Endodermal cell (in vitro differentiated cells): ENCODE data around the gene CSNK1G3. TPM values are rescaled to one million over a fixed set of nuclear protein-coding genes. Genes with fewer than 3 reads are reported as not detected.

Experiments
- DNase-seq: peaks from one replicate; pipeline ENCODE4 v3.0.0-alpha.2; 2017
- H3K27ac ChIP-seq: 2 replicates; pipeline ENCODE4 v1.5.1; 2013; ENCODE audit warnings: mild to moderate bottlenecking, low read depth, low read length, moderate library complexity
- H3K27me3 ChIP-seq: 2 replicates; pipeline ENCODE4 v1.6.1; 2013; ENCODE audit warnings: mild to moderate bottlenecking, low read length, moderate library complexity; ENCODE audit not compliant: insufficient read depth, control insufficient read depth, poor library complexity, severe bottlenecking
- H3K36me3 ChIP-seq: 2 replicates; pipeline ENCODE4 v1.7.0; 2013; ENCODE audit warnings: mild to moderate bottlenecking, low read length, moderate library complexity; ENCODE audit not compliant: control insufficient read depth, insufficient read depth
- H3K4me1 ChIP-seq: one replicate; pipeline ENCODE4 v1.7.0; 2013; ENCODE audit warnings: low read length; ENCODE audit not compliant: control insufficient read depth, insufficient read depth
- H3K4me3 ChIP-seq: 2 replicates; pipeline ENCODE4 v1.5.1; 2013; ENCODE audit warnings: mild to moderate bottlenecking, low read length, moderate library complexity
- H3K9ac ChIP-seq: 2 replicates; pipeline ENCODE4 v1.6.1; 2013; ENCODE audit warnings: mild to moderate bottlenecking, low read length, moderate library complexity; ENCODE audit not compliant: poor library complexity, severe bottlenecking; ENCODE audit errors: extremely low read depth
- H3K9me3 ChIP-seq: 2 replicates; pipeline ENCODE4 v1.6.1; 2013; ENCODE audit warnings: mild to moderate bottlenecking, low read length, moderate library complexity; ENCODE audit not compliant: control insufficient read depth
- H3K27ac Mint-ChIP-seq: 2 replicates; pipeline ENCODE4 v1.8.0; 2020; ENCODE audit warnings: mixed read lengths
- H3K27me3 Mint-ChIP-seq: 2 replicates; pipeline ENCODE4 v1.8.0; 2021; ENCODE audit warnings: mild to moderate bottlenecking, mixed read lengths; ENCODE audit not compliant: insufficient read depth
- H3K36me3 Mint-ChIP-seq: 2 replicates; pipeline ENCODE4 v1.8.0; 2020; ENCODE audit warnings: low read depth, mixed read lengths
- H3K4me1 Mint-ChIP-seq: 2 replicates; pipeline ENCODE4 v1.8.0; 2020; ENCODE audit warnings: mixed read lengths
- H3K4me3 Mint-ChIP-seq: 2 replicates; pipeline ENCODE4 v1.8.0; 2020; ENCODE audit warnings: mild to moderate bottlenecking, moderate library complexity, mixed read lengths
- H3K9me3 Mint-ChIP-seq: 2 replicates; pipeline ENCODE4 v1.8.0; 2020; ENCODE audit warnings: mild to moderate bottlenecking, mixed read lengths
- CTCF ChIP-seq: fragments of 200-600 bp; sonication (generic); conservative IDR thresholded peaks from 2 replicates; pipeline ENCODE4 v1.5.0; 2021; ENCODE audit warnings: antibody characterized with exemption, mild to moderate bottlenecking
- WGBS, 2 experiments: methylation state at CpG; one replicate each; pipeline versions ENCODE4 v1.1.5 to v1.1.7; 2013; ENCODE audit warnings: missing lambda C conversion rate in 2 of 2, mixed read lengths in 1 of 2; ENCODE audit not compliant: insufficient coverage in 1 of 2, insufficient read length in 1 of 2; 5-methylcytosine and 5-hydroxymethylcytosine counted together
- total RNA-seq, 2 donors: library from RNA; stranded (reverse); fragmentation: NEBNext Ultra II Directional in 1 of 2; extraction: Animal tissue kit (Norgen Biotek cat#: 25700) in 1 of 2; gene quantifications; 2 replicates in 1 of 2; 3 replicates in 1 of 2; pipeline ENCODE4 v1.2.1, GENCODE V29; 2021

Gene CSNK1G3
- total RNA-seq, 2 donors from 2014 or later, result 47.5 to 48.4 TPM

GRCh38 chr5:123578390-123578789 is 66.4 kb downstream of the CSNK1G3 start:
- no peaks in the 10 kb centered on the region for H3K27me3 ChIP-seq
- no peak overlapping the region for H3K9ac ChIP-seq
- no peak for TF ChIP-seq CTCF
- no peak overlapping the region for H3K27ac ChIP-seq
- H3K27me3 Mint-ChIP-seq, result no peaks in the 10 kb centered on the region
- H3K36me3 Mint-ChIP-seq, result peaks cover 39% of the 10 kb centered on the region
- no peak overlapping the region for H3K4me3 ChIP-seq
- no peak for DNase-seq
- H3K9me3 ChIP-seq, result no peaks in the 10 kb centered on the region
- no peaks in the 10 kb centered on the region for H3K9me3 Mint-ChIP-seq
- peaks cover 32% of the 10 kb centered on the region for H3K36me3 ChIP-seq
- H3K4me1 ChIP-seq, result no peaks in the 10 kb centered on the region
- peaks cover 7% of the 10 kb centered on the region for H3K4me1 Mint-ChIP-seq
- no peak overlapping the region for H3K4me3 Mint-ChIP-seq
- H3K27ac Mint-ChIP-seq, result no peak overlapping the region

DNA sequence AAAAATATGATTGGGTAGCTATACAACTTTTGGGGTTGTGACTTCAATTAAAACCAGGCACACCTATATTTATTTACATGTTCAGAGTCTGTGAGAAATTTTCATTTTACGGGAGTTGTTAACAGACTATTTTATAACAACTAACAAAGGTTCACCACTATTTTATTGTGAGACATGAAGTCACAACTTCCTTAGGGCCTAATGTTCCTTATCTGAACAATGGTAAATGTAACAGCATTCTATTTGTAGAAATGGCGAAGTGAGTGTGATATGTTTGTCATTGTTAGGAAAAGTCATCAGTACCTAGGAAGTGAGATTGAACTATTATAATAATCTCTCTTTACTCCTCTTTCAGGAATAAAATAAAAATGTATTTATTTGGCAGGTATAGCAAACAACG is 67.4 kb downstream of the CSNK1G3 start:
- no peak for TF ChIP-seq CTCF
- Mint-ChIP-seq H3K27me3 (no peaks in the 10 kb centered on the region), H3K4me3 (no peak overlapping the region), H3K9me3 (no peaks in the 10 kb centered on the region), H3K27ac (no peak overlapping the region), H3K36me3 (peaks cover 42% of the 10 kb centered on the region), H3K4me1 (peaks cover 7% of the 10 kb centered on the region)
- H3K9me3 ChIP-seq, result peaks cover 8% of the 10 kb centered on the region
- no peaks in the 10 kb centered on the region for H3K4me1 ChIP-seq
- no peaks in the 10 kb centered on the region for H3K27me3 ChIP-seq
- H3K4me3 ChIP-seq, result no peak overlapping the region
- H3K27ac ChIP-seq, result no peak overlapping the region
- no peak for DNase-seq
- peaks cover 39% of the 10 kb centered on the region for H3K36me3 ChIP-seq
- WGBS, 2 experiments, result 100% methylated on average over 1 of the region's 3 CpGs; no CpG with 5 or more reads in 1 of the 2 experiments
- H3K9ac ChIP-seq, result no peak overlapping the region

GRCh38 chr5:123582550-123583285 is 70.7 kb downstream of the CSNK1G3 start:
- H3K9me3 Mint-ChIP-seq, result peaks cover 6% of the 10 kb centered on the region
- peaks cover 47% of the 10 kb centered on the region for H3K36me3 Mint-ChIP-seq
- peaks cover 9% of the 10 kb centered on the region for H3K4me1 Mint-ChIP-seq
- H3K4me3 ChIP-seq, result no peak overlapping the region
- DNase-seq, result no peak
- 56 to 86% methylated on average over 3 to 4 of the region's 4 CpGs for WGBS, 2 experiments
- no peak for TF ChIP-seq CTCF
- H3K36me3 ChIP-seq, result peaks cover 36% of the 10 kb centered on the region
- H3K4me1 ChIP-seq, result no peaks in the 10 kb centered on the region
- no peak overlapping the region for H3K27ac Mint-ChIP-seq
- no peak overlapping the region for H3K9ac ChIP-seq
- no peak overlapping the region for H3K4me3 Mint-ChIP-seq
- H3K9me3 ChIP-seq, result peaks cover 15% of the 10 kb centered on the region
- no peak overlapping the region for H3K27ac ChIP-seq
- H3K27me3 Mint-ChIP-seq, result no peaks in the 10 kb centered on the region
- H3K27me3 ChIP-seq, result no peaks in the 10 kb centered on the region
